ENCODE results near the gene TXNDC2. TPM values are rescaled to one million over a fixed set of nuclear protein-coding genes. Genes with fewer than 3 reads are reported as not detected.

The TXNDC2 gene
- 0.55 TPM for total RNA-seq
- long read RNA-seq = 0 reads

- Histone ChIP-seq H3K27ac (no peak within 1 kb of the TSS), H3K4me3 (no peak within 1 kb of the TSS), H3K9me3 (no peaks in the 10 kb centered on the region), H3K4me1 (no peaks in the 10 kb centered on the region), H3K27me3 (no peaks in the 10 kb centered on the region), H3K36me3 (no peaks in the 10 kb centered on the region)
- no peak for TF ChIP-seq CTCF (IDR thresholded peaks at IDR 0.05)
- DNase-seq (no peak), ATAC-seq (no peak)
- intact Hi-C loops (cut with DNase I) = no loop called here
These were observed at the start of gene TXNDC2 for GRCh38 chr18:9885170-9886004. Gene TXNDC2 (plus strand): TSS chr18:9885973. CDS start chr18:9886681, 708 bp downstream.

DNA sequence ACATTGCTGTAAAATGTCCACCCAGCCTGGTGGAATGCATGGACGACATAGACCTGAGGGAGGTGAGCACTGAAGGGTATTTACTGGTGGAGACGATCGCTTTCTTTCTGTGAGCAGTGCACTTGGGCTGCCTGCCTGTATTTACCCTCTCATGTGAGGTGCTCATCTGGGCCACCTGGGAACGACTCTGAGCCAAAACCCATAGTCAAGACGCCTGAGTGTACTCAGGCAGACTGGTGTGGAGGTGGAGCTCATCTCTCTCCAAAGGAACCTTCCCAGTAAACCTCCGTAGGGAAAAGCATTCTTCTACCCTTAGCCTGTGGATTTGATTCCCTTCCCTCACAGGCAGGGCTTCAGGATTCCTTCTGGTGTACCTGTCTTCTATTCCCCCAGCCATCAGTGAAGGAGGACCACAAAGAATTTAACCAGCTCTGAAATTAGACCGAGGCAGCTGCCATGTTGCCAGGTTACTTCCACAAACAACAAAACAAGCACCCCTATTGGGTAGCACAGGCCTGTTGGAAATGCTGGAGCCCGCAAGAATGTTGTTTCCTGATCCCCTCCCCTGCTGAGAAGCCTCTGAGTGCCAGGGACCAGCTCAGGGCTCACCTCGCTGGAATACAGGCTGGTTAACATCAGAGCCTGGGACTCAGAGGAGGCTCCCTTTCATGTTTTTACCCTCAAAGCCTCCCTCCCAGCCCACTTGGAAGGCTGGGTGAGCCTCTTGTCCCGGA lies 47.5 kb upstream of the TXNDC2 start:
- TF ChIP-seq CTCF (IDR thresholded peaks at IDR 0.05) = no peak
- peak; percentile 85 for ATAC-seq
- Histone ChIP-seq H3K27me3 (no peaks in the 10 kb centered on the region), H3K4me3 (no peak overlapping the region), H3K4me1 (peaks cover 8% of the 10 kb centered on the region), H3K36me3 (no peaks in the 10 kb centered on the region), H3K9me3 (no peaks in the 10 kb centered on the region), H3K27ac (peak overlapping the region; percentile 75)
- DNase-seq = peak; percentile 76
- intact Hi-C loops (cut with DNase I) = no loop called here

GRCh38 chr18:9839211-9839610 lies 46.6 kb upstream of the TXNDC2 start:
- H3K4me3 ChIP-seq = no peak overlapping the region
- no peaks in the 10 kb centered on the region for H3K27me3 ChIP-seq
- DNase-seq (no peak), ATAC-seq (no peak)
- no peaks in the 10 kb centered on the region for H3K36me3 ChIP-seq
- intact Hi-C loops (cut with DNase I) = no loop called here
- H3K4me1 ChIP-seq = peaks cover 8% of the 10 kb centered on the region
- no peak for TF ChIP-seq CTCF (IDR thresholded peaks at IDR 0.05)
- peak overlapping the region; percentile 75 for H3K27ac ChIP-seq
- H3K9me3 ChIP-seq = no peaks in the 10 kb centered on the region

DNA sequence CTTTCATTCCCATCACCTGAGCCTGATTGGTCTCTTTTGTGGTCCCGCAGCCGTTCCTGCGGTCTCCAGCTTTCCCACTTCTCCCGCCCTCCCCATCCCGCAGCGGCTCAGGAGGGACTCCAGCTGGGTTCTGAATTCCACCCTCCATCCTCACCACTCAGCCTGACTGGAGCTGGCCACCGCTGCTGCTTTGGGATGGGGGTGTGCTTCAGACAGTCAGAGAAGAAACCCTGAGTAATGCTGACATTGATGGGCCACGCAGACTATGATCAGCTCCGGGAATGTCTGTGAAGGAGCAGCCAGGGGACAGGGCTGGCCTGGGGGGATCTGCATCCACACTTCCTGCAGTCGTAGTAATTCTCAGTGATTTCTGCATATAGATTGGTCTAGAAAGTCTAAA lies 45.9 kb upstream of the TXNDC2 start:
- ATAC-seq (no peak), DNase-seq (no peak)
- peaks cover 8% of the 10 kb centered on the region for H3K4me1 ChIP-seq
- H3K9me3 ChIP-seq = no peaks in the 10 kb centered on the region
- no peak for TF ChIP-seq CTCF (IDR thresholded peaks at IDR 0.05)
- H3K4me3 ChIP-seq = no peak overlapping the region
- intact Hi-C loops (cut with DNase I) = no loop called here
- no peaks in the 10 kb centered on the region for H3K27me3 ChIP-seq
- H3K27ac ChIP-seq = no peak overlapping the region
- no peaks in the 10 kb centered on the region for H3K36me3 ChIP-seq

DNA sequence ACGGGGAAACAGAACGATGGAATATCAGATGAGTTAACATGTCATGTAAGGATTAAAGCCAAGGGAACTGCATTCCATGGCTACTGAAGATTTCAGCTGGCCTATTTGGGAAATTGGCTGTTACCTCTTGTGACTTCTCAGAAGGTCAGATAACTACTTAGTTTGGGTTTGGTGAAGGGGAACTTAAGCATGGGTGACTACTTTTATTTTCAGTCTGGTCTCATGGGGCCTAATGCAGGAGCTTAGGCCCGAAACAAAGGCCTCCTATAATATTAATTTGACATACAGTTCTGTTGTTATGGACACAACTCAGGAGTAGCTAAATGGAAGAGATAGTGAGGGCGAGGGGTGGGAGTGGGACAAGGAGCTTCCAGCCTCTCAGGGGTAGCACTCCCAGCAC lies 44.0 kb upstream of the TXNDC2 start:
- intact Hi-C loops (cut with DNase I) = no loop called here
- no peak for TF ChIP-seq CTCF (IDR thresholded peaks at IDR 0.05)
- no peak for ATAC-seq
- H3K4me1 ChIP-seq = peaks cover 20% of the 10 kb centered on the region
- H3K4me3 ChIP-seq = no peak overlapping the region
- H3K9me3 ChIP-seq = no peaks in the 10 kb centered on the region
- H3K27me3 ChIP-seq = no peaks in the 10 kb centered on the region
- no peak for DNase-seq
- no peaks in the 10 kb centered on the region for H3K36me3 ChIP-seq
- H3K27ac ChIP-seq = no peak overlapping the region
